Ascending aorta (tissue), 2 donors: ENCODE measurements around the gene CPNE8. TPM values are rescaled to one million over a fixed set of nuclear protein-coding genes. Genes with fewer than 3 reads are reported as not detected.

Experiments used
- DNase-seq, 2 donors: peaks; one replicate each; pipeline ENCODE4 v3.0.0-alpha.2; 2019; ENCODE audit warnings: low spot score in 2 of 2
- H3K27ac ChIP-seq, 2 donors: fragments of 200-600 bp; sonication (generic); one replicate each; pipeline ENCODE4 v1.5.1; 2016 to 2017; ENCODE audit warnings: mild to moderate bottlenecking in 1 of 2
- H3K27me3 ChIP-seq: fragments of 200-600 bp; sonication (generic); one replicate; pipeline ENCODE4 v1.5.1; 2017
- H3K36me3 ChIP-seq, 2 donors: fragments of 200-600 bp; sonication (generic); one replicate each; pipeline ENCODE4 v1.5.1; 2016
- H3K4me1 ChIP-seq, 2 donors: fragments of 200-600 bp; sonication (generic); one replicate each; pipeline ENCODE4 v1.5.1; 2016 to 2017; ENCODE audit warnings: mild to moderate bottlenecking in 1 of 2
- H3K4me3 ChIP-seq, 2 donors: fragments of 200-600 bp; sonication (generic); one replicate each; pipeline ENCODE4 v1.5.1; 2016 to 2017; ENCODE audit warnings: mild to moderate bottlenecking in 1 of 2
- H3K9me3 ChIP-seq, 2 donors: fragments of 200-600 bp; sonication (generic); one replicate each; pipeline ENCODE4 v1.5.1; 2016
- intact Hi-C: fragments of 100-400 bp; cut with DNase I; formaldehyde crosslinking; loops from one replicate; pipeline ENCODE4 v1.15.1; 2023
- total RNA-seq: library from RNA; depleted of rRNA; stranded (reverse); fragments of >200 nt; gene quantifications from one replicate; pipeline ENCODE4 v1.1.0, GENCODE V29; 2016
- TF ChIP-seq, protein P1 (sequence below), 3 experiments: fragments of 200-600 bp in 2 of 3; fragments of 450-650 bp in 1 of 3; sonication (generic) in 2 of 3; IDR thresholded peaks; one replicate each; pipeline ENCODE4 v1.5.1; 2016 to 2019; ENCODE audit warnings: antibody characterized with exemption in 3 of 3, mild to moderate bottlenecking in 1 of 3, moderate library complexity in 1 of 3

CPNE8 gene
- total RNA-seq, 1 donor from 2014 or later: 18.6 TPM

GRCh38 chr12:38915429-38916182, 10.2 kb upstream of the CPNE8 start:
- no peak overlapping the region for H3K4me3 ChIP-seq
- no peaks in the 10 kb centered on the region for H3K36me3 ChIP-seq
- TF ChIP-seq, protein P1, sequence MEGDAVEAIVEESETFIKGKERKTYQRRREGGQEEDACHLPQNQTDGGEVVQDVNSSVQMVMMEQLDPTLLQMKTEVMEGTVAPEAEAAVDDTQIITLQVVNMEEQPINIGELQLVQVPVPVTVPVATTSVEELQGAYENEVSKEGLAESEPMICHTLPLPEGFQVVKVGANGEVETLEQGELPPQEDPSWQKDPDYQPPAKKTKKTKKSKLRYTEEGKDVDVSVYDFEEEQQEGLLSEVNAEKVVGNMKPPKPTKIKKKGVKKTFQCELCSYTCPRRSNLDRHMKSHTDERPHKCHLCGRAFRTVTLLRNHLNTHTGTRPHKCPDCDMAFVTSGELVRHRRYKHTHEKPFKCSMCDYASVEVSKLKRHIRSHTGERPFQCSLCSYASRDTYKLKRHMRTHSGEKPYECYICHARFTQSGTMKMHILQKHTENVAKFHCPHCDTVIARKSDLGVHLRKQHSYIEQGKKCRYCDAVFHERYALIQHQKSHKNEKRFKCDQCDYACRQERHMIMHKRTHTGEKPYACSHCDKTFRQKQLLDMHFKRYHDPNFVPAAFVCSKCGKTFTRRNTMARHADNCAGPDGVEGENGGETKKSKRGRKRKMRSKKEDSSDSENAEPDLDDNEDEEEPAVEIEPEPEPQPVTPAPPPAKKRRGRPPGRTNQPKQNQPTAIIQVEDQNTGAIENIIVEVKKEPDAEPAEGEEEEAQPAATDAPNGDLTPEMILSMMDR (IDR thresholded peaks at IDR 0.05): no peak
- H3K9me3 ChIP-seq: no peaks in the 10 kb centered on the region
- DNase-seq: no peak
- intact Hi-C loops: no loop called here
- H3K27me3 ChIP-seq: no peaks in the 10 kb centered on the region
- no peak overlapping the region for H3K27ac ChIP-seq
- H3K4me1 ChIP-seq: no peaks in the 10 kb centered on the region

- Histone ChIP-seq H3K4me1 (no peaks in the 10 kb centered on the region), H3K27ac (no peak overlapping the region), H3K9me3 (no peaks in the 10 kb centered on the region), H3K36me3 (no peaks in the 10 kb centered on the region), H3K4me3 (no peak overlapping the region), H3K27me3 (no peaks in the 10 kb centered on the region)
- TF ChIP-seq, protein P1 (IDR thresholded peaks at IDR 0.05): no peak
- DNase-seq: no peak
- intact Hi-C loops: no loop called here
These were observed 6.7 kb upstream of the CPNE8 start for GRCh38 chr12:38912116-38912515.

- DNase-seq: no peak
- no peak overlapping the region for H3K27ac ChIP-seq
- intact Hi-C loops: no loop called here
- no peak overlapping the region for H3K4me3 ChIP-seq
- TF ChIP-seq, protein P1 (IDR thresholded peaks at IDR 0.05): no peak
- no peaks in the 10 kb centered on the region for H3K9me3 ChIP-seq
- no peaks in the 10 kb centered on the region for H3K36me3 ChIP-seq
- no peaks in the 10 kb centered on the region for H3K4me1 ChIP-seq
- no peaks in the 10 kb centered on the region for H3K27me3 ChIP-seq
These were observed 6.2 kb upstream of the CPNE8 start for GRCh38 chr12:38911611-38912010.

- Histone ChIP-seq H3K27ac (peak overlapping the region; percentile 98 to 99), H3K36me3 (no peaks in the 10 kb centered on the region), H3K27me3 (no peaks in the 10 kb centered on the region), H3K9me3 (no peaks in the 10 kb centered on the region), H3K4me1 (peaks cover 4 to 7% of the 10 kb centered on the region in 2 donors), H3K4me3 (peak overlapping the region; percentile 55 to 94)
- DNase-seq: no peak
- intact Hi-C loops: loop anchor here (5.0 kb wide), 2 partner anchors 590 to 1320 kb away; partner anchors contain the start of gene ALG10B
- TF ChIP-seq, protein P1 (IDR thresholded peaks at IDR 0.05): no peak
These were observed 2.0 kb upstream of the CPNE8 start for GRCh38 chr12:38907201-38907923.

GRCh38 chr12:38906482-38907200, 1.2 kb upstream of the CPNE8 start:
- DNase-seq: peak; percentile 19 to 93
- Histone ChIP-seq H3K36me3 (no peaks in the 10 kb centered on the region), H3K27ac (peak overlapping the region; percentile 98 to 99), H3K4me1 (peaks cover 4 to 7% of the 10 kb centered on the region in 2 donors), H3K27me3 (no peaks in the 10 kb centered on the region), H3K9me3 (no peaks in the 10 kb centered on the region), H3K4me3 (peak overlapping the region; percentile 55 to 94)
- intact Hi-C loops: loop anchor here (5.0 kb wide), 2 partner anchors 589 to 1321 kb away; partner anchors contain the start of gene ALG10B
- TF ChIP-seq, protein P1 (IDR thresholded peaks at IDR 0.05): peak; percentile 74 to 93 (median 90)
